Gastrocnemius medialis (tissue), 4 donors: Measurements from ENCODE around the gene POM121L2. TPM values are rescaled to one million over a fixed set of nuclear protein-coding genes. Genes with fewer than 3 reads are reported as not detected.

Experiments used
- ATAC-seq, 2 donors: fragments of 150-250 bp; one replicate each; pipeline ENCODE4 v1.9.1; 2016
- DNase-seq, 2 donors: peaks; one replicate each; pipeline ENCODE4 v3.0.0-alpha.2; 2019
- H3K27ac ChIP-seq, 4 donors: fragments of 200-600 bp; sonication (generic); 1 replicate in 1 of 4; 2 replicates in 3 of 4; pipeline ENCODE4 v1.5.1; 2016 to 2018; ENCODE audit warnings: mild to moderate bottlenecking in 2 of 4, moderate library complexity in 1 of 4
- H3K27me3 ChIP-seq, 3 donors: fragments of 200-600 bp; sonication (generic) in 2 of 3; 1 replicate in 1 of 3; 2 replicates in 2 of 3; pipeline versions ENCODE4 v1.5.1 to v1.6.0; 2016 to 2019; ENCODE audit warnings: mild to moderate bottlenecking in 1 of 3, moderate library complexity in 1 of 3
- H3K36me3 ChIP-seq, 2 donors: fragments of 200-600 bp; sonication (generic) in 1 of 2; one replicate each; pipeline ENCODE4 v1.5.1; 2017 to 2018
- H3K4me1 ChIP-seq, 2 donors: fragments of 200-600 bp; sonication (generic) in 1 of 2; one replicate each; pipeline ENCODE4 v1.5.1; 2016 to 2017; ENCODE audit warnings: mild to moderate bottlenecking in 2 of 2
- H3K4me3 ChIP-seq, 4 donors: fragments of 200-600 bp; sonication (generic) in 3 of 4; 1 replicate in 1 of 4; 2 replicates in 3 of 4; pipeline ENCODE4 v1.5.1; 2016 to 2019; ENCODE audit warnings: mild to moderate bottlenecking in 2 of 4
- H3K9me3 ChIP-seq, 3 donors: fragments of 200-600 bp; sonication (generic) in 2 of 3; 1 replicate in 1 of 3; 2 replicates in 2 of 3; pipeline ENCODE4 v1.5.1; 2016 to 2019
- POLR2A ChIP-seq, 2 donors: fragments of 450-650 bp; IDR thresholded peaks; one replicate each; pipeline ENCODE4 v1.6.1; 2017; ENCODE audit warnings: antibody characterized with exemption in 2 of 2, mild to moderate bottlenecking in 2 of 2, moderate library complexity in 2 of 2
- in situ Hi-C, 4 donors: fragments of 200-750 bp; cut with MboI; loops; one replicate each; pipeline versions ENCODE4 v1.15.0 to v1.8.0; 2017; ENCODE audit warnings: low sequenced_read_pairs in 4 of 4
- intact Hi-C: fragments of 100-400 bp; cut with DNase I; formaldehyde crosslinking; loops from one replicate; pipeline ENCODE4 v1.15.1; 2023; ENCODE audit warnings: low total_unique reads
- total RNA-seq, 4 donors: library from RNA; depleted of rRNA; stranded (reverse); fragments of >200 nt; gene quantifications; one replicate each; pipeline versions ENCODE4 v1.1.0 to v1.2.3, GENCODE V29; 2016
- TF ChIP-seq, protein P1 (sequence below), 5 experiments: fragments of 450-650 bp in 3 of 5; fragments of 200-600 bp in 2 of 5; sonication (generic) in 2 of 5; IDR thresholded peaks in 4 of 5; conservative IDR thresholded peaks in 1 of 5; 1 replicate in 4 of 5; 2 replicates in 1 of 5; pipeline ENCODE4 v1.5.1; 2016 to 2019; ENCODE audit warnings: antibody characterized with exemption in 5 of 5, mild to moderate bottlenecking in 3 of 5, moderate library complexity in 3 of 5

POM121L2 gene
- total RNA-seq, 4 donors from 2014 or later: not detected

DNA sequence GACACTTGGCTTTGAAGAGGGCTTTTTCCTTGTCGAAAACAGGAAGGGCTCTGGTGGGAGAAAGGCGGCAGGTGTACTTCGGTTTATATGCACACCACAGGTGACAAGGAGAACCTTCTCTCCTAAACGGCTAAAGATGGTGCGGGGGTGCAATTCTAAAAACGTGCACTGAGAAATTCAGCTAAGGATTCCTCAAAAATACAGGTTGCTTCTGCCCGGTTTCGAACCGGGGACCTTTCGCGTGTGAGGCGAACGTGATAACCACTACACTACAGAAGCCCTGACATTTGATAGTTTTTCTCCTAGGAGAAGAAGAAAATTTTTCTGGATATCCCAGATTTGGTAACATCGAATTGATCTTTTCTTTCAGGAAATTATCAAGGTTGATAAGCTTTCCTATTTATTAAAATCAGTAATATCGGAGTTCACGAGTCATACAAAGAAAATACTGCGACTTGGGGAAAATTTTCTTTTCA, 32.0 kb downstream of the POM121L2 start:
- intact Hi-C loops (no loop called here), in situ Hi-C loops (no loop called here)
- peaks cover 78 to 92% (median 83%) of the 10 kb centered on the region in 3 donors for H3K27me3 ChIP-seq
- H3K4me1 ChIP-seq: no peaks in the 10 kb centered on the region
- H3K4me3 ChIP-seq: peak overlapping the region in 1 of 4 donors; percentile 9
- ATAC-seq (no peak), DNase-seq (no peak)
- no peak for TF ChIP-seq POLR2A (IDR thresholded peaks at IDR 0.05)
- TF ChIP-seq, protein P1, sequence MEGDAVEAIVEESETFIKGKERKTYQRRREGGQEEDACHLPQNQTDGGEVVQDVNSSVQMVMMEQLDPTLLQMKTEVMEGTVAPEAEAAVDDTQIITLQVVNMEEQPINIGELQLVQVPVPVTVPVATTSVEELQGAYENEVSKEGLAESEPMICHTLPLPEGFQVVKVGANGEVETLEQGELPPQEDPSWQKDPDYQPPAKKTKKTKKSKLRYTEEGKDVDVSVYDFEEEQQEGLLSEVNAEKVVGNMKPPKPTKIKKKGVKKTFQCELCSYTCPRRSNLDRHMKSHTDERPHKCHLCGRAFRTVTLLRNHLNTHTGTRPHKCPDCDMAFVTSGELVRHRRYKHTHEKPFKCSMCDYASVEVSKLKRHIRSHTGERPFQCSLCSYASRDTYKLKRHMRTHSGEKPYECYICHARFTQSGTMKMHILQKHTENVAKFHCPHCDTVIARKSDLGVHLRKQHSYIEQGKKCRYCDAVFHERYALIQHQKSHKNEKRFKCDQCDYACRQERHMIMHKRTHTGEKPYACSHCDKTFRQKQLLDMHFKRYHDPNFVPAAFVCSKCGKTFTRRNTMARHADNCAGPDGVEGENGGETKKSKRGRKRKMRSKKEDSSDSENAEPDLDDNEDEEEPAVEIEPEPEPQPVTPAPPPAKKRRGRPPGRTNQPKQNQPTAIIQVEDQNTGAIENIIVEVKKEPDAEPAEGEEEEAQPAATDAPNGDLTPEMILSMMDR (IDR thresholded peaks at IDR 0.05 in 4 of 5, conservative IDR thresholded peaks at IDR 0.05 in 1 of 5): no peak
- peaks cover 0 to 5% (median 0%) of the 10 kb centered on the region in 3 donors for H3K9me3 ChIP-seq
- no peaks in the 10 kb centered on the region for H3K36me3 ChIP-seq
- no peak overlapping the region for H3K27ac ChIP-seq

DNA sequence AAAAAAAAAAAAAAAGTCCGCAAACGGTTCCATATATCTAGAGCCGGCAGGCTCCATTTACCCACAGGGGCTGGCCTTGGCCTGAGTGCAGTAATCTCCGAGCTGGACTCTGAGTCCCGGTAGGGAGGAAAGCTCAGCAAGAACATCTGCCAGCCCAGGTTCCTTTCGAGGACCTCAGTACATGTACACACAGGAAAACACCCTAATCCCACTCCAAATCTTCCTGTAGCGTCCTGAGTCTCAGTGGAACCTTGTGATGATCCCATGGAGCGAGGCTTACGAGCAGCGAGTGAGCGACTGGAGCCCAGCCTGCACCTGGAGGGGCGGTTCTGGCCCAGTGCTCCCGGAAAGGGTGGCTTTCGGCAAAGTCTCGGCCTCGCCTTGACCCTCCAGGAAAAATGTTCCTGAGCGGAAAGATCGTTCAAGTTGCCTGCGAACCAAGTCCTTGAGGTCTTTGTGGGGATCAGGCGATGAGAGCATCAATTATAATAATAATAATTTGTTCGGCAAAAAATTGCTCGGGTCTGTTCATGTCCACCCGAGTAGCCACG, 32.5 kb downstream of the POM121L2 start:
- DNase-seq: no peak
- peaks cover 78 to 92% (median 83%) of the 10 kb centered on the region in 3 donors for H3K27me3 ChIP-seq
- H3K27ac ChIP-seq: no peak overlapping the region
- H3K36me3 ChIP-seq: no peaks in the 10 kb centered on the region
- peak overlapping the region in 1 of 4 donors; percentile 9 for H3K4me3 ChIP-seq
- in situ Hi-C loops (no loop called here), intact Hi-C loops (no loop called here)
- no peak for TF ChIP-seq POLR2A (IDR thresholded peaks at IDR 0.05)
- TF ChIP-seq, protein P1 (IDR thresholded peaks at IDR 0.05 in 4 of 5, conservative IDR thresholded peaks at IDR 0.05 in 1 of 5): no peak
- no peaks in the 10 kb centered on the region for H3K4me1 ChIP-seq
- no peak for ATAC-seq
- peaks cover 0 to 5% (median 0%) of the 10 kb centered on the region in 3 donors for H3K9me3 ChIP-seq

DNA sequence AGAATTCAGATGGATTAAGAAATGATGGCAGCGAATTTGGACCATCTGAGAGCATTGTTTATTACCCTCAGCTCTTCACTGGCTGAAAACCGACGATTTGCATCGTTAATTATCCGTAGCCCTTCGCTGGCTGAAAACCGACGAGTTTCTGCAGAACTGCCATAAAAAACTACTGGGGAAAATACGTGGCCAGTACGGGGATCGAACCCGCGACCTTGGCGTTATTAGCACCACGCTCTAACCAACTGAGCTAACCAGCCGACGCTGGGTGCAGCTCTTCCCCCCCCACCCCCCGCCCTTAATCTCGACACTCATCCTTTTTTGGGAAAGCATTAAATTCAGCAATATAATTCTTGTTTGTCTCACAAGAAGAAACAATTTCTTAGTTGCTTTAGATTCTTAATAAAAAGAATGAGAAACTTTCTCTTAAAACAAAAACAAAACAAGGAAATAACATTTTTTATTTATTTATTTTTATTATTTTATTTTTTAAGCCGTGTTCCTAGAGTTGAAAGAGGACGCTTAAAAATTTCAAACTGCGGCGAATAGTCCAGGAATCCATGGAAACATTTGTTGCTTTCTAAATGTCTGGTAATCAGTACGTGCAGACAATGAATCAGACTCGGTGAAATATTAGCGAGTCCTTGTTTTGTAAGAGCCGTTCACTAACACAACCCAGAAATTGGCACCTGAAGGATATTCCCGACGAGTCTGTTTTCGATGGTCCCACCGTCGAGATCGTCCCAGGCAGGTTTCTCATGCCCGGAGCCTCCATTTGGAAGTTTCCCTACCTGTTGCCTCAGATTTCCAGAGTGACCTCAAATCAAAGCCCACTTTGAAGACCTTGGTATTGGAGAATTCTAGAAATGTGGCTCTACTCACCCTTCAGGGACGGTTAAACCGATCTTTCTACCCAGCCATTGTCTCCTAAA, 36.8 kb downstream of the POM121L2 start:
- peaks cover 48 to 68% (median 56%) of the 10 kb centered on the region in 3 donors for H3K27me3 ChIP-seq
- ATAC-seq: no peak
- intact Hi-C loops: no loop called here
- DNase-seq: no peak
- in situ Hi-C loops: no loop called here
- H3K36me3 ChIP-seq: no peaks in the 10 kb centered on the region
- H3K27ac ChIP-seq: no peak overlapping the region
- TF ChIP-seq POLR2A (IDR thresholded peaks at IDR 0.05): no peak
- TF ChIP-seq, protein P1 (IDR thresholded peaks at IDR 0.05 in 4 of 5, conservative IDR thresholded peaks at IDR 0.05 in 1 of 5): no peak
- H3K4me3 ChIP-seq: no peak overlapping the region
- peaks cover 0 to 5% (median 0%) of the 10 kb centered on the region in 3 donors for H3K9me3 ChIP-seq
- H3K4me1 ChIP-seq: no peaks in the 10 kb centered on the region

DNA sequence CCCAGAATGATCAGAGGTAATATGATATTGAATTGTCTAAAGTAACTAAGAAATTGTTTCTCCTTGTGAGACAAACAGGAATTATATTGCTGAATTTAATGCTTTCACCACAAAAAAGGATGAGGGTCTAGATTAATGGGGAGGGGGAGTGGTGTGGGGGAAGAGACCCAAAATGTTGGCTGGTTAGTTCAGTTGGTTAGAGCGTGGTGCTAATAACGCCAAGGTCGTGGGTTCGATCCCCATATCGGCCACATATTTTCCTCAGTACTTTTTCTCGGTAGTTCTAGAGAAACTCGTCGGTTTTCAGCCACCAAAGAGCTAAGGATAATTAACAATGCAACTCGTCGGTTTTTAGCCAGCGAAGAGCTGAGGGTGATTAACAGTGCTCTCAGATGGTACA, 38.3 kb downstream of the POM121L2 start:
- H3K4me3 ChIP-seq: no peak overlapping the region
- in situ Hi-C loops: no loop called here
- H3K9me3 ChIP-seq: peaks cover 0 to 5% (median 0%) of the 10 kb centered on the region in 3 donors

More for the DNA sequence above, 38.3 kb downstream of the POM121L2 start:
- intact Hi-C loops: no loop called here
- TF ChIP-seq, protein P1 (IDR thresholded peaks at IDR 0.05 in 4 of 5, conservative IDR thresholded peaks at IDR 0.05 in 1 of 5): no peak
- no peak for TF ChIP-seq POLR2A (IDR thresholded peaks at IDR 0.05)
- no peak for DNase-seq
- H3K27me3 ChIP-seq: peaks cover 34 to 60% (median 46%) of the 10 kb centered on the region in 3 donors
- no peaks in the 10 kb centered on the region for H3K36me3 ChIP-seq
- no peak overlapping the region for H3K27ac ChIP-seq
- no peak for ATAC-seq
- H3K4me1 ChIP-seq: no peaks in the 10 kb centered on the region
